Measurements from ENCODE around the gene NES. TPM values are rescaled to one million over a fixed set of nuclear protein-coding genes. Genes with fewer than 3 reads are reported as not detected.
"Not testable (repeated sequence)": the region's sequence is repeated elsewhere in the genome, so short reads cannot be mapped to it uniquely, and the experiment has no call there.

NES gene
- total RNA-seq, 1 donor from 2014 or later: 56.8 TPM

DNA sequence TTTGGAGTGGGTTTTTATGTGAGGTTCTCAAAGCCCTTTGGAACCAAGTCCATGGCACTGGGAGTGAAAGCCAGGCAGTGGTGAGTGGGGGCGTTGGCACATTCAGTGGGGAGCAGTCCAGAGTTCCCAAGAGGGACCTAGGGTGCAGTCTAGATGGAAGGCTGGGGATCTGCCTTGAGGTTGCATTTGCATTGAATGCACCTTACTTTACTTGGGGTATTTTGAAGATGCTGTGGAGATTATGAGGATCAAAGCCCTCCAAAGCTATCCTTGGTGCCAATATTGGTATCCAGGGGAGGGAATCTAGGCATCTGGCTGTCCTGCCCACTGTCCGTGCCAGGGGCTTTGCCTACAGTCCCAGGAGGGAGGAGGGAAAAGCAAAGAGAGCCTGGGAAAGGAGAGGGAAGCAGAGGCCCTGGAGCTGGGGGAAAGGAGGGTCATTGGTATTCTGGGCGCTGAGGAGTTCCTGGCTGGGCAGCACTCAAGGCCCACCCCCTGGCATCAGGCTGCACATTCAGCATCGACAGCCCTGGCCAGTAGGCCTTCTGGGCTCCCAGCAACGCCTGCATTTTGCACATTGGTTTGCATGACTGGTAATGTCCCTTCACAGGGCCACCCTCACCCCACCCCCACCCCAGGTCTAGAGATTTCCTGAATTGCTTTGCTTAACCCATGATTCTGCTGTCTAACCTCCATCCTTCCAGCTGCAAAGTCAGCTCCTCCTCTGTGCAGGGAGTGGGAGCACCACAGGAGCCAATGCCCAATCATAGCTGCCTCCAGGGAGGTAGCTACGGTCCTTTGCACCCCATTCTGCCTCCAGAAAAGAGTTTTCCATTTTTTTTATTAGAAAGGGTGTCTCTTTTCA lies 36.1 kb downstream of the NES start:
- H3K27ac Mint-ChIP-seq: no peak overlapping the region
- no peaks in the 10 kb centered on the region for H3K36me3 Mint-ChIP-seq
- no peaks in the 10 kb centered on the region for H3K9me3 Mint-ChIP-seq

GRCh38 chr1:156639601-156640101 lies 37.6 kb downstream of the NES start:
- no peaks in the 10 kb centered on the region for H3K36me3 Mint-ChIP-seq
- DNase-seq (ENCODE audit: low spot score in 2 of 2, unreplicated experiment in 2 of 2): no peak
- no peaks in the 10 kb centered on the region for H3K9me3 Mint-ChIP-seq
- no peak overlapping the region for H3K27ac Mint-ChIP-seq
- no peak for TF ChIP-seq CTCF (IDR thresholded peaks at IDR 0.05; ENCODE audit: unreplicated experiment)
- H3K4me3 Mint-ChIP-seq: no peak overlapping the region
- peaks cover 92% of the 10 kb centered on the region for H3K27me3 Mint-ChIP-seq (ENCODE audit: low read depth)
- peaks cover 18% of the 10 kb centered on the region for H3K4me1 Mint-ChIP-seq

More for the DNA sequence above, 36.1 kb downstream of the NES start:
- no peak for TF ChIP-seq CTCF (IDR thresholded peaks at IDR 0.05; ENCODE audit: unreplicated experiment)
- peaks cover 93% of the 10 kb centered on the region for H3K27me3 Mint-ChIP-seq (ENCODE audit: low read depth)
- H3K4me1 Mint-ChIP-seq: peaks cover 18% of the 10 kb centered on the region
- no peak for DNase-seq (ENCODE audit: low spot score in 2 of 2, unreplicated experiment in 2 of 2)
- H3K4me3 Mint-ChIP-seq: peak overlapping the region; percentile 57

DNA sequence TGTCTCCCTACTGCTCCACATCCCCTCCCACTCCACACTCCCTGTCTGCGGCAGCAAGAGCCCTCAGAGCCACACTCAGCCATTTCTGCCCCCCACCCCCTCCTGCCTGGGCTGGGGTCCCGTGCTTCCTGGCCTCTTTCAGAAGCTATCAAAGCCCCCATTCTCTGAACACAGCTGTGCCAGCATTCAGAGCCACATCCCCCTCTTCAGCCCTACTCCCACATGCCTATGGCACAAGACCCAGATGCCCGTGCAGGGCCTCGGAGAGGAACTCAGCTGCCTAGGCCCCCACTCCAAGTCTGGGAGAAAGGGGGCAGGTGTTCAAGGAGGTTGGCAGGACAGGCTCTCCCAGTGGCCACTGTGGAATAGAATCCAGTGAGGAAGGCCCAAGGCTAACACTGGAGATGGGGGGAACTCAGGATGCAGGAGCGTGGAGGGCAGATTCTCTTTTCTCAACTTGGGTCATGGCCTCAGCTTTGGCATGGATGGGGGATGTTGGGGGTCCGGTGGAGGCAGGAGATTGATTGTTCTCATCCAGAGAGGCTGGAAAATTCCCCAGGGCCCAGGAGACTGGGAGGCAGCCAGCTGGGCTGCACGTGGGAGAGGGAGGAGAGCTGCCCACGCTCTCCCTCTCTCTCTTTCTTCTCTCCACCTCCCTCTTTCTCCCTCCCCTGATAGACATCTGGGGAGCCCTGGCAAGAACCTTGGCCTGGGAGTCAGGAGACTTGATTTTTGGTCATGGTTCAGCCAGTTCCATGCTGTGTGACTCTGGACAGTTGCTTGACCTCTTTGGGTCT lies 38.8 kb downstream of the NES start:
- H3K27ac Mint-ChIP-seq: no peak overlapping the region
- no peak for TF ChIP-seq CTCF (IDR thresholded peaks at IDR 0.05; ENCODE audit: unreplicated experiment)
- H3K36me3 Mint-ChIP-seq: no peaks in the 10 kb centered on the region
- H3K9me3 Mint-ChIP-seq: no peaks in the 10 kb centered on the region
- peaks cover 89% of the 10 kb centered on the region for H3K27me3 Mint-ChIP-seq (ENCODE audit: low read depth)
- peaks cover 18% of the 10 kb centered on the region for H3K4me1 Mint-ChIP-seq
- DNase-seq (ENCODE audit: low spot score in 2 of 2, unreplicated experiment in 2 of 2): no peak
- H3K4me3 Mint-ChIP-seq: no peak overlapping the region

DNA sequence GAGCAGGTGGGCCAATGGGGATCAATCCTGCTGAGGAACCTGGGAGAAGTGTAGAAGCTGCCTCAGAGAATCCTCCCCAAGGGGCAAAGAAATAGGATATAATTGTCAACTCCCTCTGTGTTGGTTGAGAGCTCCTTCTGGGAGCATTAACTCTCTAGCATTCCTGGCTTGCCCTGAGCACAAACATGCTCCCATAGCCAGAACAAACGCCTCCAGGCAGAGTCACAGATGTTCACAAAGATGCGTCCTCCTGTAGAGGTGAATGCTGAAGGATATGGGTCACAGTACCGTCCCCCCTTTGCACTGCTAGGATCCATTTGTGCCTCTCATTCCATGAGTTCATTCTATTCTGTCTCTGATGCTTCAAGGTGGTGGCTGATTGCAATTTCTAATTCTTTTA lies 44.9 kb downstream of the NES start:
- Mint-ChIP-seq H3K4me1 (no peaks in the 10 kb centered on the region), H3K27me3 (ENCODE audit: low read depth) (peaks cover 86% of the 10 kb centered on the region), H3K27ac (no peak overlapping the region), H3K4me3 (no peak overlapping the region), H3K36me3 (no peaks in the 10 kb centered on the region), H3K9me3 (no peaks in the 10 kb centered on the region)
- no peak for DNase-seq (ENCODE audit: low spot score in 2 of 2, unreplicated experiment in 2 of 2)
- no peak for TF ChIP-seq CTCF (IDR thresholded peaks at IDR 0.05; ENCODE audit: unreplicated experiment)

- not testable (repeated sequence) for H3K4me1 Mint-ChIP-seq; H3K9me3 Mint-ChIP-seq; H3K36me3 Mint-ChIP-seq; H3K4me3 Mint-ChIP-seq; H3K27ac Mint-ChIP-seq; DNase-seq (ENCODE audit: low spot score in 2 of 2, unreplicated experiment in 2 of 2)
- H3K27me3 Mint-ChIP-seq (ENCODE audit: low read depth): peaks cover 87% of the 10 kb centered on the region
These were observed 46.1 kb downstream of the NES start for GRCh38 chr1:156631152-156631551.

All from mesothelial cell of epicardium (in vitro differentiated cells).